Muscle layer of duodenum (tissue), 2 donors: ENCODE results near the gene POU2F1.

Source experiments
- H3K27ac ChIP-seq: one replicate; pipeline ENCODE4 v1.7.0; 2013; ENCODE audit warnings: mild to moderate bottlenecking, low read length
- H3K27me3 ChIP-seq: one replicate; pipeline ENCODE4 v1.7.0; 2013; ENCODE audit warnings: low read depth, mild to moderate bottlenecking, control low read depth, low read length
- H3K36me3 ChIP-seq, 2 donors: one replicate each; pipeline ENCODE4 v1.7.0; 2013; ENCODE audit warnings: low read length in 2 of 2, control low read depth in 1 of 2, mild to moderate bottlenecking in 1 of 2; ENCODE audit not compliant: insufficient read depth in 2 of 2, control insufficient read depth in 1 of 2
- H3K4me1 ChIP-seq, 2 donors: one replicate each; pipeline ENCODE4 v1.7.0; 2013; ENCODE audit warnings: low read length in 2 of 2, mild to moderate bottlenecking in 2 of 2, control low read depth in 1 of 2, moderate library complexity in 1 of 2; ENCODE audit not compliant: insufficient read depth in 2 of 2, control insufficient read depth in 1 of 2
- H3K4me3 ChIP-seq, 2 donors: one replicate each; pipeline ENCODE4 v1.7.0; 2013; ENCODE audit warnings: low read length in 2 of 2, low read depth in 1 of 2, mild to moderate bottlenecking in 1 of 2
- H3K9me3 ChIP-seq, 2 donors: one replicate each; pipeline ENCODE4 v1.7.0; 2013; ENCODE audit warnings: low read length in 2 of 2, control low read depth in 1 of 2, mild to moderate bottlenecking in 1 of 2; ENCODE audit not compliant: control insufficient read depth in 1 of 2
- donor health status: healthy.

The POU2F1 gene

GRCh38 chr1:167412072-167412471, 191.4 kb downstream of the POU2F1 start:
- Histone ChIP-seq H3K27ac (no peak overlapping the region), H3K4me1 (no peaks in the 10 kb centered on the region), H3K4me3 (no peak overlapping the region), H3K36me3 (peaks cover 23 to 50% of the 10 kb centered on the region in 2 donors), H3K27me3 (no peaks in the 10 kb centered on the region), H3K9me3 (no peaks in the 10 kb centered on the region)

- H3K27me3 ChIP-seq = no peaks in the 10 kb centered on the region
- no peak overlapping the region for H3K27ac ChIP-seq
- no peaks in the 10 kb centered on the region for H3K9me3 ChIP-seq
- H3K4me3 ChIP-seq = no peak overlapping the region
- no peaks in the 10 kb centered on the region for H3K4me1 ChIP-seq
- H3K36me3 ChIP-seq = peaks cover 23 to 50% of the 10 kb centered on the region in 2 donors
Measured at GRCh38 chr1:167412920-167413319, 192.2 kb downstream of the POU2F1 start.

GRCh38 chr1:167413328-167413727, 192.6 kb downstream of the POU2F1 start:
- Histone ChIP-seq H3K4me1 (no peaks in the 10 kb centered on the region), H3K27ac (no peak overlapping the region), H3K9me3 (no peaks in the 10 kb centered on the region), H3K4me3 (no peak overlapping the region), H3K36me3 (peaks cover 23 to 50% of the 10 kb centered on the region in 2 donors), H3K27me3 (no peaks in the 10 kb centered on the region)

GRCh38 chr1:167416506-167416905, 195.8 kb downstream of the POU2F1 start:
- Histone ChIP-seq H3K27ac (no peak overlapping the region), H3K27me3 (no peaks in the 10 kb centered on the region), H3K36me3 (peaks cover 23 to 50% of the 10 kb centered on the region in 2 donors), H3K4me3 (no peak overlapping the region), H3K4me1 (no peaks in the 10 kb centered on the region), H3K9me3 (no peaks in the 10 kb centered on the region)

GRCh38 chr1:167418391-167418790, 197.7 kb downstream of the POU2F1 start:
- Histone ChIP-seq H3K4me1 (no peaks in the 10 kb centered on the region), H3K9me3 (no peaks in the 10 kb centered on the region), H3K4me3 (no peak overlapping the region), H3K27ac (no peak overlapping the region), H3K27me3 (no peaks in the 10 kb centered on the region), H3K36me3 (peaks cover 12 to 33% of the 10 kb centered on the region in 2 donors)

- Histone ChIP-seq H3K27ac (no peak overlapping the region), H3K27me3 (no peaks in the 10 kb centered on the region), H3K9me3 (no peaks in the 10 kb centered on the region), H3K4me1 (no peaks in the 10 kb centered on the region), H3K4me3 (no peak overlapping the region), H3K36me3 (peaks cover 12 to 29% of the 10 kb centered on the region in 2 donors)
Measured at GRCh38 chr1:167419245-167419644, 198.6 kb downstream of the POU2F1 start.

- Histone ChIP-seq H3K4me1 (no peaks in the 10 kb centered on the region), H3K4me3 (no peak overlapping the region), H3K27me3 (no peaks in the 10 kb centered on the region), H3K27ac (no peak overlapping the region), H3K9me3 (no peaks in the 10 kb centered on the region), H3K36me3 (peaks cover 9 to 23% of the 10 kb centered on the region in 2 donors)
Measured at GRCh38 chr1:167420510-167420909, 199.8 kb downstream of the POU2F1 start.

GRCh38 chr1:167423684-167424619, 203.3 kb downstream of the POU2F1 start:
- no peak overlapping the region for H3K4me3 ChIP-seq
- H3K4me1 ChIP-seq = peaks cover 0 to 8% of the 10 kb centered on the region in 2 donors
- peaks cover 0 to 9% of the 10 kb centered on the region in 2 donors for H3K36me3 ChIP-seq
- H3K9me3 ChIP-seq = no peaks in the 10 kb centered on the region
- H3K27me3 ChIP-seq = no peaks in the 10 kb centered on the region
- no peak overlapping the region for H3K27ac ChIP-seq

GRCh38 chr1:167425482-167425881, 204.8 kb downstream of the POU2F1 start:
- peaks cover 0 to 8% of the 10 kb centered on the region in 2 donors for H3K4me1 ChIP-seq
- H3K9me3 ChIP-seq = no peaks in the 10 kb centered on the region
- peaks cover 0 to 9% of the 10 kb centered on the region in 2 donors for H3K36me3 ChIP-seq
- H3K4me3 ChIP-seq = no peak overlapping the region
- no peak overlapping the region for H3K27ac ChIP-seq
- no peaks in the 10 kb centered on the region for H3K27me3 ChIP-seq

- Histone ChIP-seq H3K4me1 (peaks cover 0 to 8% of the 10 kb centered on the region in 2 donors), H3K27ac (no peak overlapping the region), H3K27me3 (no peaks in the 10 kb centered on the region), H3K4me3 (no peak overlapping the region), H3K36me3 (peaks cover 0 to 9% of the 10 kb centered on the region in 2 donors), H3K9me3 (no peaks in the 10 kb centered on the region)
Measured at GRCh38 chr1:167426716-167427115, 206.0 kb downstream of the POU2F1 start.

- Histone ChIP-seq H3K36me3 (peaks cover 0 to 9% of the 10 kb centered on the region in 2 donors), H3K27ac (no peak overlapping the region)
Measured at GRCh38 chr1:167427848-167428247, 207.2 kb downstream of the POU2F1 start.

More at GRCh38 chr1:167427848-167428247, 207.2 kb downstream of the POU2F1 start:
- Histone ChIP-seq H3K4me1 (peaks cover 0 to 8% of the 10 kb centered on the region in 2 donors), H3K9me3 (no peaks in the 10 kb centered on the region), H3K27me3 (no peaks in the 10 kb centered on the region), H3K4me3 (no peak overlapping the region)
